Measurements from ENCODE around the gene OSBPL8.

GRCh38 chr12:76590131-76590530 lies 30.6 kb upstream of the OSBPL8 start:
- TF ChIP-seq CTCF (IDR thresholded peaks at IDR 0.05; ENCODE audit: control extremely low read depth in 1 of 3, insufficient read depth in 1 of 3, low read depth in 1 of 3, low read length in 3 of 3) (no peak), POLR2A (IDR thresholded peaks at IDR 0.05; ENCODE audit: control extremely low read depth in 1 of 2, low read depth in 2 of 2, low read length in 2 of 2) (no peak), MAFK (IDR thresholded peaks at IDR 0.05; ENCODE audit: low read depth, low read length) (no peak), GABPA (IDR thresholded peaks at IDR 0.05; ENCODE audit: borderline replicate concordance, insufficient read depth, low read length) (no peak), SP1 (IDR thresholded peaks at IDR 0.05; ENCODE audit: low read depth, low read length) (no peak), JUND (IDR thresholded peaks at IDR 0.05; ENCODE audit: low read length) (no peak), CEBPB (IDR thresholded peaks at IDR 0.05; ENCODE audit: low read depth, low read length) (no peak), EZH2 (IDR thresholded peaks at IDR 0.05; ENCODE audit: low read depth, low read length, severe bottlenecking) (no peak), USF2 (IDR thresholded peaks at IDR 0.05; ENCODE audit: low read length) (no peak), ATF2 (IDR thresholded peaks at IDR 0.05; ENCODE audit: low read length) (no peak), EP300 (IDR thresholded peaks at IDR 0.05; ENCODE audit: borderline replicate concordance in 1 of 2, low read depth in 2 of 2, low read length in 2 of 2) (no peak), TBP (IDR thresholded peaks at IDR 0.05; ENCODE audit: low read depth, low read length) (no peak), TAF1 (IDR thresholded peaks at IDR 0.05; ENCODE audit: low read depth, low read length) (no peak), E2F6 (IDR thresholded peaks at IDR 0.05) (no peak)

Measured in H1 (cell line).